ENCODE results near the gene SMIM5.

The SMIM5 gene, protein sequence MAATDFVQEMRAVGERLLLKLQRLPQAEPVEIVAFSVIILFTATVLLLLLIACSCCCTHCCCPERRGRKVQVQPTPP

DNA sequence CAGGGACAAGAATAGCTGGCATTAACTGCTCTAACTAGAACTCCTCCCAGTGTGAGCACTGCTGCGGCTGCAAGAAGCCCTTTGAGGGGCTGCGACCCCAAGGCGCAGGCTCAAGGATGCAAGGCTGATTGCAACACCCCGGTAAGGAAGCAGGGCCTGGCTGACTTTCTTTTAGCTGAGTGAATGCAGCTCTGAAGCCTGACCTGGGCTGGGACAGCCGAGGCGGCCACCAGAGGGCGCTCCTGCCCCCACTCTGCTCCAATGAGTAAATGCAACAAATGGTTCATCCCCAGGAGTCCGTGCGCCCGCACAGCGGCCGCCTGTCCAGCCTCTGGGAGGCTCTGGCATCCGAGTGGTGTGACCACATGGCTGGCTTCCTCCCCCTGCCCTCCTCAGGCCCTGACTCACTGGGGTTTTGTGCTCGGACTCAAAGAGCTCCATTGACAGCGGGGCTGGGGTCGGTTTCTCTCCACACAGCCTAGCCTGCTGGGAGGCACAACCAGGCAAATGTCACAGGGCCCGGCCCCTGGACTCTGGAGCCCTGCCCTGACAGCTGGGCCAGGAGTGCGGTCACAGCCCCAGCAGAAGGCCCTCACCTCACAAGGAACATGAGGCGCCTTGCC, at the start of gene SMIM5:
Gene SMIM5, plus strand, starts transcription at position 572 of the 623 bp plus-strand sequence. CDS start 6,768 bp downstream, outside the sequence.
- Histone ChIP-seq H3K9me3 (replicated peaks in 1 of 11) (no peaks in the 10 kb centered on the region), H3K36me3 (peaks cover 0 to 28% (median 8%) of the 10 kb centered on the region in 11 experiments; a peak in 7 of 22 replicates), H3K4me2 (peak within 1 kb of the TSS; percentile 71 to 96 (median 89)), H4K20me1 (peaks cover 11 to 58% (median 21%) of the 10 kb centered on the region in 11 experiments; a peak in 16 of 22 replicates), H3K27me3 (peaks cover 0 to 23% (median 14%) of the 10 kb centered on the region in 11 experiments; a peak in 11 of 22 replicates), H3K4me3 (peak within 1 kb of the TSS in 8 of 10 experiments; percentile 12 to 50 (median 26); a peak in 9 of 20 replicates), H3K9ac (peak within 1 kb of the TSS; percentile 22 to 72 (median 64)), H3K27ac (peak within 1 kb of the TSS in 10 of 11 experiments; percentile 15 to 76 (median 64); a peak in 19 of 22 replicates), H3K4me1 (peaks cover 25 to 90% (median 83%) of the 10 kb centered on the region in 10 experiments)
- TF ChIP-seq Cebpa-rat (IDR thresholded peaks at IDR 0.05) = peak in 8 of 11 experiments; percentile 21 to 89 (median 78); a peak in 15 of 22 replicates

DNA sequence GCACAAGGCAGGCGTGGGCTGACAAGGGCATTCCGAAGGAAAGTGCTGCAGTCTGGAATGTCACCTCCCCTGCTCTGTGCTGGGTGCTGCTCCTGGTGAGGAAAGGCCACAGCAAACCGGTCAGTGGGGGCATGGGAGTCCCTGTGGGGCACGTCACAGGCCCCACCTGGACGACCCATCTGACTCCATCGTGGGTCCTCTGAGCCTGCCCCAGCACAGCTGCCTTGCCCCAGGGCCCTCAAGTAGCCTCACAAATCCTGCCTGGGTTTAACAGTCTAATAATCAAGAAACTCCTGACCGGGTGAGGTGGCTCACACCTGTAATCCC, 48.4 kb upstream of the SMIM5 start:
- H3K4me3 ChIP-seq = no peak overlapping the region
- peaks cover 15 to 64% (median 57%) of the 10 kb centered on the region in 10 experiments for H3K4me1 ChIP-seq
- H3K4me2 ChIP-seq = peak overlapping the region in 9 of 11 experiments; percentile 4 to 73 (median 56); a peak in 17 of 22 replicates
- no peaks in the 10 kb centered on the region for H3K27me3 ChIP-seq
- TF ChIP-seq Cebpa-rat (IDR thresholded peaks at IDR 0.05) = no peak
- peaks cover 0 to 5% (median 4%) of the 10 kb centered on the region in 11 experiments; a peak in 19 of 22 replicates for H4K20me1 ChIP-seq
- peaks cover 0 to 1% (median 0%) of the 10 kb centered on the region in 11 experiments; a peak in 5 of 22 replicates for H3K36me3 ChIP-seq
- peaks cover 0 to 17% (median 15%) of the 10 kb centered on the region in 11 experiments; a peak in 19 of 22 replicates for H3K9me3 ChIP-seq (replicated peaks in 1 of 11)
- peak overlapping the region in 2 of 11 experiments; percentile 11 to 17; a peak in 1 of 22 replicates for H3K27ac ChIP-seq
- peak overlapping the region in 3 of 11 experiments; percentile 11 to 37 (median 34); a peak in 1 of 22 replicates for H3K9ac ChIP-seq

DNA sequence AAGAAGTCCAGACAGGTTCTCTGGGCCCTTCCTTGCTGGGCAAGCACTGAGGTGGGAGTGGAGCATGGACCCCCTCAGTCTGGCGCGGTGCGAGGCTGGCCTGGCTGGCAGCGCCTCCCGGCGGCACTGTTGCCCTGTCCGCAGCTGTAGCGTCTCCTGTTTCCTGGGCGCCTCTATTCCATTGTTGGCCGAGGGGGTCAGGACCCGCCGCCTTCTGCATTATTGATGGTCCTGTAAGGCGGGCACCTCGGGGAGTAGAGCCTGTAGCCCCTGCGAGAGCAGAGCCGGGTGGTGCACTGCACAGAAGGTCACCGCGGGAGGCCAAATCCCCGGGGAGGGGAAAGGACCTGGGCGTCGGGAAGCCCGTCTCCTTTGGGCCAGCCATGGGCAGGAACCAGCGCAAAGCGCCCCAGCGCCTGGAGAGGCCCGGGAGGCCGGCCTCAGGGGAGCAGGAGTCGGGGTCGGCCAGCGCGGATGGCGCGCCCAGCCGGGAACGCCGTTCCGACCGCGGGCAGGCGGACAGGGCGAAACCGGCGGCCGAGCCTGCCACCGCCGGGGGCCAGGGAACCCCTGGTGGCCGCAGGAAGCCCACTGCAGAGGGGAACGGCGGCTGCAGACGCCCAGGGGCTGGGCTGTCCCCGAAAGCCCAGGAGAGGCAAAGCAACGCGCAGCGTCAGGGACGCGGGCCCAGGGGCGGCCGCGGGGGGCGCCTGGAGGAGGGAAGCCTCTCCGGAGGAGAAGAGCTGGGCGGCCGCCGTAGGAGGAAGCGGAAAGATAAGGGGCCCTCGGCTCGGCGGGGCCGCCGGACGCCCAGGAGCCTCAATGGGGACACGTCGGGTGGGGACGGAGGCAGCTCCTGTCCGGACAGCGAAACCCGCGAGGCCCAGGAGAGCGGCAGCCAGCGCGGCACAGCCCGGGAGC, 45.3 kb upstream of the SMIM5 start, which contains the start of gene MYO15B:
Gene MYO15B, plus strand, starts transcription at position 126 of the 921 bp plus-strand sequence. Its CDS starts 258 bp downstream, at position 384.
- Histone ChIP-seq H3K4me2 (peak within 1 kb of the TSS; percentile 86 to 99 (median 94)), H4K20me1 (peaks cover 8 to 36% (median 35%) of the 10 kb centered on the region in 11 experiments; a peak in 21 of 22 replicates), H3K4me1 (peaks cover 30 to 67% (median 61%) of the 10 kb centered on the region in 10 experiments), H3K9ac (peak within 1 kb of the TSS; percentile 96 to 100 (median 99)), H3K27me3 (no peaks in the 10 kb centered on the region), H3K36me3 (peaks cover 11 to 33% (median 31%) of the 10 kb centered on the region in 11 experiments; a peak in 21 of 22 replicates), H3K4me3 (peak within 1 kb of the TSS; percentile 68 to 99 (median 92)), H3K27ac (peak within 1 kb of the TSS; percentile 96 to 100 (median 99)), H3K9me3 (replicated peaks in 1 of 11) (no peaks in the 10 kb centered on the region; a peak in 1 of 22 replicates)
- no peak for TF ChIP-seq Cebpa-rat (IDR thresholded peaks at IDR 0.05)

DNA sequence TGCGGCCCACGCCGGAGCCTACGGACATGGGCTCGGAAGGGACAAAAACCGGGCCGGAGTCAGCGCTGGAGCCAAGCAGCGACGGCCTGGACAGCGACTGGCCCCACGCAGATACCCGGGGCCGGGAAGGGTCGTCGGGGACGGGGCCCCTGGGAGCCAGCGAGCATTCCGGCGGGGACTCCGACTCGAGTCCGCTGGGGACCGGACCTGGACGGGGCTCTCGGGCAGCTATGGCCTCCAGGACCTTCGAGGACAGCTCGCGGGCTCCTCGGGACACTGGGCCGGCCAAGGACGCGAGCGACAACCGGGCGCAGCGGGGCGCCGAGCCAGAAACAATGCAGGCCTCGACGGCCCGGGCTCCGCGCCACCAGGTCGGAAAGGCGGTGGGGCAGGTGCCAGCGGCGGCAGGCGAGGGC, 44.6 kb upstream of the SMIM5 start:
- Histone ChIP-seq H3K27ac (peak overlapping the region; percentile 96 to 100 (median 99)), H3K4me3 (peak overlapping the region; percentile 68 to 99 (median 92)), H3K27me3 (no peaks in the 10 kb centered on the region), H3K9ac (peak overlapping the region; percentile 96 to 100 (median 99)), H3K36me3 (peaks cover 11 to 38% (median 31%) of the 10 kb centered on the region in 11 experiments; a peak in 21 of 22 replicates), H3K4me1 (peaks cover 30 to 62% (median 55%) of the 10 kb centered on the region in 10 experiments), H4K20me1 (peaks cover 8 to 43% (median 36%) of the 10 kb centered on the region in 11 experiments; a peak in 21 of 22 replicates), H3K9me3 (replicated peaks in 1 of 11) (no peaks in the 10 kb centered on the region; a peak in 1 of 22 replicates), H3K4me2 (peak overlapping the region; percentile 86 to 99 (median 94))
- TF ChIP-seq Cebpa-rat (IDR thresholded peaks at IDR 0.05) = no peak

DNA sequence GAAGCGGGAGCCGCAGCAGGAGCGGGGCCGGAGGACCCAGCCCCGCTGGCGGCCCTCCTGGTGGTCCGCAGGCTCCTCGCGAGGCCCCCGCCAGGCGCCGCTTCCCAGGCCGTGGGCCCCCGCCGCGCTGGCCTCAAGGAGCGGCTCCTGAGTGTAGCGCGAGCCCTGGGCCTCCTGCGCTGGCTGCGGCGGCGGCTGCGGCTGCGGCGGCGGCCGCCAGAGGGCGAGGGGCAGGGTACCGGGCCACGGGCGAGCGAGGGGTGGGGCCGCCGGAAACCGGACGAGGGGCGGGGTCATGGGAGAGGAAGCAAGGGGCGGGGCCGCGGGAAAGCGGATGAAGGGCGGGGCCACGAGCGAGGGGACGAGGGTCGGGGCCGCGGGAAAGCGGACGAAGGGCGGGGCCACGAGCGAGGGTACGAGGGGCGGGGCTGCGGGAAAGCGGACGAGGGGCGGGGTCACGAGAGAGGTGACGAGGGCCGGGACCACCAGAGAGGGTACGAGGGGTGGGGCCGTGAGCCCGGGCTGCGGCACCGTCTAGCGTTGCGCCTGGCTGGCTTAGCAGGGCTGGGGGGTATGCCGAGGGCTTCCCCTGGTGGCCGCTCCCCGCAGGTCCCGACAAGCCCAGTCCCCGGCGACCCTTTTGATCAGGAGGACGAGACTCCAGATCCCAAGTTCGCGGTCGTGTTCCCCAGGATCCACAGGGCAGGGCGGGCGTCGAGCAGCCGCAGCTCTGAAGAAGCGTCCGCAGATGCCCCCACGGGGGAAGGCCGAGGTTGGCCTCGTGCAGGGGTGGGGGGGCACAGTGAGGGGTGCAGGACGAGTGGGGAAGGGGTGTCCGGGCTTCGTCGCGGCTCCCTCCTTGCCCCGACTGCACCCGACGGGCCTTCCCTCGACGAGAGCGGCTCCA, 44.0 kb upstream of the SMIM5 start:
- H3K27ac ChIP-seq = peak overlapping the region; percentile 96 to 100 (median 99)
- peak overlapping the region; percentile 96 to 100 (median 99) for H3K9ac ChIP-seq
- H3K4me1 ChIP-seq = peaks cover 30 to 56% (median 48%) of the 10 kb centered on the region in 10 experiments

DNA sequence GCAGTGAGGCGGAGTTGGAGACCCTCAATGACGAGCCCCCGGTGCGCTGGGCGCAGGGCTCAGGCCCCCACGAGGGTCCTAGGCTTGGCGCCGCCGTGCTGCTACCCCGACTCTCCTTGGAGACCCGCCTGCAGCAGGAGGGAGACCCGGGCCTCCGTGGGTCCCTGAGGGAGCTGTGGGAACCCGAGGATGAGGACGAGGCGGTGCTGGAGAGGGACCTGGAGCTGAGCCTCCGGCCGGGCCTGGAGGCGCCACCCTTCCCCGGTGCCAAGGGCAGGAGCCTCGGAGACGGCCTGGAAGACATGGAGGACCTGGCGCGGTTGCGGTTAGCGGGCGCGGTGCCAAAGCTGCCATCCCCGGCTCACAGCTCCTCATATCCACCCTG, 43.3 kb upstream of the SMIM5 start:
- Histone ChIP-seq H4K20me1 (peaks cover 8 to 56% (median 48%) of the 10 kb centered on the region in 11 experiments; a peak in 21 of 22 replicates), H3K9ac (peak overlapping the region; percentile 78 to 100 (median 97)), H3K9me3 (replicated peaks in 1 of 11) (no peaks in the 10 kb centered on the region; a peak in 1 of 22 replicates), H3K27ac (peak overlapping the region in 10 of 11 experiments; percentile 55 to 97 (median 66); a peak in 16 of 22 replicates), H3K4me1 (peaks cover 30 to 49% (median 42%) of the 10 kb centered on the region in 10 experiments), H3K36me3 (peaks cover 11 to 51% (median 39%) of the 10 kb centered on the region in 11 experiments; a peak in 21 of 22 replicates), H3K4me3 (peak overlapping the region; percentile 67 to 99 (median 90)), H3K27me3 (no peaks in the 10 kb centered on the region), H3K4me2 (peak overlapping the region; percentile 92 to 98 (median 96))
- no peak for TF ChIP-seq Cebpa-rat (IDR thresholded peaks at IDR 0.05)

More for the DNA sequence above, 44.0 kb upstream of the SMIM5 start:
- peak overlapping the region; percentile 94 to 99 (median 97) for H3K4me2 ChIP-seq
- no peaks in the 10 kb centered on the region; a peak in 1 of 22 replicates for H3K9me3 ChIP-seq (replicated peaks in 1 of 11)
- no peaks in the 10 kb centered on the region for H3K27me3 ChIP-seq
- H3K4me3 ChIP-seq = peak overlapping the region; percentile 68 to 99 (median 92)
- H3K36me3 ChIP-seq = peaks cover 11 to 44% (median 33%) of the 10 kb centered on the region in 11 experiments; a peak in 21 of 22 replicates
- no peak for TF ChIP-seq Cebpa-rat (IDR thresholded peaks at IDR 0.05)
- peaks cover 8 to 50% (median 41%) of the 10 kb centered on the region in 11 experiments; a peak in 21 of 22 replicates for H4K20me1 ChIP-seq

DNA sequence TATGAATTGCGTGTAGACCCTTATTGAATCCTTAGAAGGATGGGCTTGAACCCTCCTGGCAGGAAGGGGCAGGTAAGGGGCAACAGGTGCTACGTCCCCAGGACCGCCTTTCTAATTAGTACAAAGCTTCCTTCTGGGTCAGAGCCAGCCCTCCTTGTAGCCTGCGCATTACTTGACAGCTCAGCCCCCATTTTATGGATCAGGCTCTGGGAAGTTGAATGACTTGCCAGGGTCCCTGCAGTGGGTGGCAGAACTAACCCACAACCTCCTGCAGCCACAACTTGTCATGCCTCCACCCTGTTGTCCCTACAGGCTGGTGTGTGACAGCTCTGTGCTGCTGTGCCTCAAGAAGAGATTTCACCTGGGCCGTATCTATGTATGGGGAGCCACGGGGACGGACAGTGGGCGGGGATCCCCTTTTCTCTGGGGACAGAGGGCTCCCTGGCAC, 42.9 kb upstream of the SMIM5 start:
- Histone ChIP-seq H3K4me3 (peak overlapping the region; percentile 67 to 99 (median 90); a peak in 18 of 20 replicates), H3K9ac (peak overlapping the region; percentile 78 to 100 (median 97)), H3K4me1 (peaks cover 30 to 45% (median 39%) of the 10 kb centered on the region in 10 experiments), H3K9me3 (replicated peaks in 1 of 11) (no peaks in the 10 kb centered on the region; a peak in 1 of 22 replicates), H3K4me2 (peak overlapping the region; percentile 92 to 98 (median 96)), H3K36me3 (peaks cover 11 to 55% (median 39%) of the 10 kb centered on the region in 11 experiments; a peak in 21 of 22 replicates), H4K20me1 (peaks cover 8 to 60% (median 52%) of the 10 kb centered on the region in 11 experiments; a peak in 21 of 22 replicates), H3K27ac (peak overlapping the region in 9 of 11 experiments; percentile 23 to 96 (median 66); a peak in 10 of 22 replicates), H3K27me3 (no peaks in the 10 kb centered on the region)
- no peak for TF ChIP-seq Cebpa-rat (IDR thresholded peaks at IDR 0.05)

Measured in BLaER1 treated with 17β-estradiol and CSF1 and Interleukin-3, amounts not matched to agents 10 nM and 100 nM (cell line).